LHCN-M2 (cell line): ENCODE results near the gene UBE3B. TPM values are rescaled to one million over a fixed set of nuclear protein-coding genes. Genes with fewer than 3 reads are reported as not detected.
A peak's percentile ranks its signal among the peaks of the same experiment; 100 is the strongest.

ENCODE experiments used
- DNase-seq: peaks from one replicate; pipeline ENCODE4 v3.0.0-alpha.2; 2012; ENCODE audit warnings: low read depth
- total RNA-seq: library from RNA; depleted of rRNA; stranded (reverse); fragments of >200 nt; gene quantifications from 2 replicates; pipeline ENCODE4 v1.2.3, GENCODE V29; 2014

Gene UBE3B
- total RNA-seq, 1 experiment from 2014 or later, result 45.9 TPM

DNA sequence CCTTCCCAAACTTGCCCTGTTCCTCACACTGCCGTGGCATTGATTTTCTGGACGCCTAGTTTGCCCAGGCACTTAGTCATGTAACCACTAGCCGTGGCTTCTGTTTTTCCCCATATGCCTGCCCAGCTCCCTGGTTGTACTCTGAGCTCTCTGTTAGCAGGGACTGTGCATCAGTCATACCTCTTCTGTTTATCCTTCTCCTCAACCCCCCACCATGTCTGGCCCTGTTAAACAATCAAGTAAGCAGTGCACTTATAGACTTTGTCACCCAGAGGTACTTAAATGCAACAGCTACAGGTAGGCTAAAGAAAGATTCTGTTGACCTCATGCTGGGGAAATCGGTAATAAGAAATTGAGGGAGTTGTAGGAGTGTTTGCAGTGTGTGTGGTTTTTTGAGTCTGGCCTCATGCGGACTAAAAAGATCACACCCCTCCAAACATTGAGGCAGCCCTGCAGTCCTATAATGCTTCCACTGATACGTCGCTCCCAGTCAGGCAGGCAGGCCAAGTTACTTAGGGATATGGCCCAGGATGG is 17.0 kb downstream of the UBE3B start:
- no peak for DNase-seq

DNA sequence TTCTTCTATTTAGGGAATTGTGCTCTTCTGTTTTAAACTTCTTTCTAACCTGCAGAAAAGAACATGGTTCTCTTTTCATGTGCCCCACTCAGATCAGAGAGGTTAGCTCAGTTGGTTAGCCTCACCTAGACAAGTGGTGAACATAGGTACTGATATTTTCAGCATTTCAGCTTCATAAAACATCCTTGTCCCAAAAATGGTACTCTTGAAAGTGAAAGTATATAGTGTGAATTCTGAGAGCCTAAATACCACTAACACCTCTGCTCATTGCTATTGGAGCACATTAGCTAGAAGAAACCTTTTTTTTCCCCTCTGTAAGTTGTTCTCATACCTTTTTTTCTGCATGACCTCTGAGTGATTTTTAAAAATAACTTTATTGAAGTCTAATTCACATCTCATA is 17.6 kb downstream of the UBE3B start:
- no peak for DNase-seq

DNA sequence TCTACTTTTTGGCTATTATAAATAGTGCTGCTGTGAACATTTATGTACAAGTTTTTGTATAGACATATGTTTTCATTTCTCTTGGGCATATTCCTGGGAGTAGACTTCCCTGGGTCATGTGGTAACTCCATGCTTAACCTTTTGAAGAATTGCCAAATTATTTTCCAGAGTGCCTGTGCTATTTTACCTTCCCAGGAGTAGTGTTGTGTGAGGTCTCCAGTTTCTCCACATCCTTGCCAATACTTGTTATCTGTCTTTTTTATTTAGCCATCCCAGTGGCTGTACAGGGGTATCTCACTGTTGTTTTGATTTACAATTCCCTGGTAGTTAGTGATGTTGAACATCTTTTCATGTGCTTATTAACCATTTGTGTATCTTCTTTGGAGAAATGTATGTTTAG is 18.9 kb downstream of the UBE3B start:
- DNase-seq, result no peak

DNA sequence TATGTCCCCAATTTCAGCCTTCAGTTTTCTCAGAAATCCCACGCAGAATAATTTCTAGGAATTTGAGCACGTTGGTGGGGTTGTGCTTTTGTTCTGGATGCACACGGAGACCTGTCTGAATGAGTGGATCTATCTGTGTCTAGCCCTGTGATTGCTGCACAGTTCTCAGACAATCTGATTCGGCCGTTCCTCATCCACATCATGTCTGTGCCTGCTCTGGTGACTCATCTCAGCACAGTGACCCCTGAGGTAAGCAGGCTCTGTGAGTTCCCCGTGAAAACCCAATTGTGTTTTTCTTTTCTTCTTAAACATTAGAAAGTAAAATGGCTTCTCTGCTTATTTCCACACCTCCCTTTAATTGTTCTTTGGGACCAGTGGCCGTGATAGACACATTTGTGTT is 20.2 kb downstream of the UBE3B start:
- DNase-seq, result peak; percentile 37

DNA sequence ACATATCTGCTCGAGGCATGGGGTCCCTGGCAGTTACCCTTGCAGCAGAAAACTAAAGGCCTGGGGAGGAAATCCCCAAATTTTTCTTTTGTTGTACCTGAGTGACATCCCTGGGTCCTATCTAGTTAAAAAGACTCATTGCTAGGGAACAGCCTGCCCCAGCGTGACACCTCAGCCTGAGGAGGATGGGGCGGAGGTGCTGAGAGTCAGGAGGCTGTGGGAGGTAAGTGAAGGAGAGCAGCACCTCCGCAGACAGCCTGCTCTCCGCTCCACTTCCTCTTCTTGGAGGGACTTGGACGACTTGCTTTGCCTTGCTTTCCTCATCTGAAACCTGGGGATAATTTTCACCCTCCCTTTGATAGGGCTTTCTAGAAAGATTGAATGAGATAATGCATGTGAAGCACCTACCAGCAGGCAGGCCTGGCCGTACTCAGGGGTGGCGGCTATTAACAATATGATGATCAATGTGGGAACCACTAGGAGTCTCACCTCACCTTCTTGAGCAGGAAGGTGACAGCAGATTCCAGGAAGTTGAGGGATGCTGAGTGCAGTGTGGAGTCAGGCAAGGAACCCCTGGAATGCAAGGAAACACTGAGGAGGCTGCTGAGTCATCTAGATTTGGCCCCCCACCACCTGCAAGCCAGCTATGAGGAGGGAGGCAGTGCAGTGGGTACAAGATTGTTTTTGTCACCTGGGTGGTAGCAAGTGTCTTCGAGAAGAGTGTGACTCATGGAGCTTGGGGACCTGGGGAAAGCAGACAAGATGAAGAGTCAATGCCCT is 23.2 kb downstream of the UBE3B start:
- DNase-seq, result no peak

DNA sequence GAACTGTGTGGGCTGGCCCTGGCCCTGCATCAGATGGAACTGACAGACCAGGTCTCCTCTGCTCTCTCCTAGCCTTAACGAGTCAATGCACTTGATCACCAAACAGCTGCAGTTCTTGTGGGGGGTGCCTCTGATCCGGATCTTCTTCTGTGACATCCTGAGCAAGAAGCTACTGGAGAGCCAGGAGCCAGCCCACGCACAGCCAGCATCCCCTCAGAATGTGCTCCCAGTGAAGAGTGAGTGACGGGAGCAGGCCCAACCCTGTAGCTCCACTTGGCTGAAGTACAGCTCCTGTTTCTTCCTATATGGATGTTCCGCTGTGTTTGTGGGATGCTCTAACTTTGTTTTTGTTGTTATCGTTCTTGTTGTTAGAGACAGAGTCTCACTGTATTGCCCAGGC is 23.9 kb downstream of the UBE3B start:
- DNase-seq, result no peak

DNA sequence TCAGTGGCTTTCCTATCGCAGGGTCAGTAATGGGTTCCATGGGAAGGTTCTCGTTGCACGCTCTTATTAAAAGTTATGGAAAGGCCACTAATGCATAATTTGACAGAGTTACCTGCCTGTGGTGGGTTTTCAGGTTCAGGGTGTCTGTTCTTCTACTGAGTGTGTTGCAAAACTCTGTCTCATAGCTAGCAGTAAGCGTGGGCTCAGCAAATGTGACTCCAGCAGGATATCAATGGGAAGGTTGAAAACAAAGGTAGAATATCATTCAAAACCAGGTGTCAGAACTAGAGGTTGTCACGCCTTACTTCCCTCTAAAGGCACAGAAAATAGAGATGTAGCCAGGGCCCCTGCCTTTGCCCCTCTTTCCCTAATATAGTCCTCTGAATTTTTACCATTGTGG is 24.9 kb downstream of the UBE3B start:
- no peak for DNase-seq

DNA sequence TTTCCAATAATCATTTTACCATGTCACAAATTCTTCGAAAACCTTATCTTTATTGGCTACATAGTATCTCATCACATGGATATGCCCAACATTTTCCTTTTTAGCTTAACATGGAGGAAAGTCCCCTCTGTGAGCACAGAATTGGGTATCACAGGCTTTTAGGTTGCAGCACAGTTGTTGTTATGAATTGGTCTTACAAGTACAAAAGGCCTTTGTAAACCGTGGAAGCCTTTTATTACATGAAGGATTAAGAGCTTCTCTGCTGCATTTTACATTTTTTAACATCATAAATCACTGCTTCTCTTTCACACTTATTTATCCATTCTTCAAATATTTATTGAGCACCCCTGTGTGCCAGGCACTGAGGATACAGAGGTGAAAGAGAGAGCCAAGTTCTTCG is 26.2 kb downstream of the UBE3B start:
- no peak for DNase-seq

DNA sequence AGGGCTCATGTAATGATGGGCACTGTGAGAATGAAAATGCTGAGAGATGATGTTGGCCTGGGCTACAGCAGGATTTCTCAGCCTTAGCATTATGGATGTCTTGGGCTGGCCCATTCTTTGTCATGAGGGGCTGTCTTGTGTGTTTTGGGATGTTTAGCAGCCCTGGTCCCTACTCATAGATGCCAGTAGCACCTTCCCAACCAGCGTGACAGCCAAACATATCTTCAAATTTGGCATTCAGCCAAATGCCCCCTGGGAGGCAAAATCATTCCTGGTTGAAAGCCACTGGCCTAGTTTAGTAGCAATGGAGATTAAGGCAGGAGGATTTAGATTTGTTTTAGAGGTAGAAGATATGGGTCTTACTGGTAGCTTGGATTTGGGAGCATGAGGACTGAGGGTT is 26.6 kb downstream of the UBE3B start:
- no peak for DNase-seq

DNA sequence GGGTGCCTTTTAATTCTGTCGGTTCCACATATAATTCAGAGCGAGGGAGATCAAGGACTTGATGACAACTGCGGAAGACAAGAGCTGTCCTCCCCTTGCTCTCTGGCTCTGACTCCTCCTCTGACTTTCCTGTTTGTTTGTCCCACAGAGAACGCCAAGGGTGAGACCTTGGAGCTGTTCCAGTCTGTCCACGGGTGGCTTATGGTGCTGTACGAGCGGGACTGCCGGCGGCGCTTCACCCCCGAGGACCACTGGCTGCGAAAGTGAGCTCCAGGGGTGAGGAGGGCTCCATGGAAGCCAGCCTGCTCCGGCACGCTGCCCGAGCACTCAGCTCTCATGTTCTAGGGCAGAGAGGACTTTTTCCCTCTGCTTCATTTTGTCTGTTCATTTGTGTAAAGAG is 32.8 kb downstream of the UBE3B start:
- no peak for DNase-seq

DNA sequence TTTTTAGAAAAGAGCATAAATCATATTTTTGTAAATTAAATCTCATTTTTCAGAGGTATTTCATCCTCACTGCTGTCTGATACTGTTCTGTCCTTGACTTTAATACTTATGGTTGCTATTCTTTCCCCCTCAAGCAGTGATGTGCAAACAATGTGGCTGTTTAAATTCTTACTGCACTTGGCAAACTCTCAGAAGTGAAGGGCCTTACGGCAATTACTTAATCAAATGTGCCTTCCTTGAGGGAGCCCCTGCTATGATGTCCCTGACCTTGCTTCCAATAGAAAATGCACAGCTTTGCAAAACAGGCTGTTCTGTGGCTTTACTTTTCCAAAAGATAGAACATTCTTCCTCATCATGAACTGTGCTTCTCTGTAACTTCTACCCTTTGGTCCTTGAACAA is 35.2 kb downstream of the UBE3B start:
- no peak for DNase-seq

DNA sequence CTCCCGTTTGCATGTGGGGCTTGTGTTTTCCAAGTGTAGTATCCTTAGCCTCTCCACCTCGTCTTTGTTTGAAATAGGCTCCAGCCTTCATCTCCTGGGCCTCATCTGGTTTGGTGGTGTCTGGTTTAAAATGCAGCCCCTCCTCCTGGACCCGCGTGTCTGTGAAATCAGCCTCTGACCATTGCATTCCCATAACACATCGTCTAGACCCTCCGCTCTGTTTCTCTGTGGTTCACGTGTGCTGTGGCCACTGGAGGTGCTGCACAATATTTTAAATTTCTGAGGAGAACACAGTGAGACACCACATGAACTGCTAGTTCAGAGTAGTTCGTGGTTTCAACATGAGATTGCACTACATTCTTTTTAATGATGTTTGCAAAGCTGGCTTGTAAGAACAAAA is 35.6 kb downstream of the UBE3B start:
- no peak for DNase-seq

DNA sequence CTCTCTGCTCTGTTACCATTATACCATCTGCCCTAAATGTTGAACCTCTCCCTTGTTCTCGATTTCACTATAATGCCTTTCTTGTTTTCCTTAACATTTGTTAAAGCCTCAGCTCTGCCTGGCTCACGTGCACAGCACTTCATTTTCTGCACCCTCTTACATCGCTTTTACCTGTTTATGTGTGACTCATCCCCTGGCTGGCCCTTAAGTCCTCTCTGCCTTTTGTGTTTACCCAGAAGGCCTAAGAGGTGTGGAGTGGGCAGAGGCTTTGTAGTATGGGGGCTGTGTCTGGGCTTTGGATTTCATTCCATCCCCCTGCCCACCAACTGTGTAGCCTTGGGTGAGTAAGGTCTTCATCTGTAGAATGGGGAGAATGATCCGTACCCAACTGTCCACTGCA is 36.5 kb downstream of the UBE3B start:
- no peak for DNase-seq

DNA sequence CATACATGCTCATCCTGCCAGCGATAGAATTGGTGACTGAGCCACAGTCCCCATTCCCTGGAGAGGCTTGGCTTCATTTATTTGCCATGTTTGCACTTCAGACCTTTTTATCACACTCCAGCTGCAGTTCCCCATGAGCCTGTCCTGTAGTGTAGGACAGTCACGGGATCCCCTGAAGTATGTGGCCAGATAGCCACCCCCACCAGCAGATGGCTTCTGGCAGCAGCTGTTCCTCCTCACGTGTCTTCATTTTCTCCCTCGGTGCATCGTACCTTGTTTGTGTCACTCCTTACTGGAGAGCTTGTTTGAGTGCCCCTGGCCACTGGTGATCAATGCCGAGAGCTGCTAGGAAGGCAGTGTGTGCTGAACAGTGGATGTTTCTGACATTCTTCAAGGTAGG is 40.2 kb downstream of the UBE3B start:
- no peak for DNase-seq

DNA sequence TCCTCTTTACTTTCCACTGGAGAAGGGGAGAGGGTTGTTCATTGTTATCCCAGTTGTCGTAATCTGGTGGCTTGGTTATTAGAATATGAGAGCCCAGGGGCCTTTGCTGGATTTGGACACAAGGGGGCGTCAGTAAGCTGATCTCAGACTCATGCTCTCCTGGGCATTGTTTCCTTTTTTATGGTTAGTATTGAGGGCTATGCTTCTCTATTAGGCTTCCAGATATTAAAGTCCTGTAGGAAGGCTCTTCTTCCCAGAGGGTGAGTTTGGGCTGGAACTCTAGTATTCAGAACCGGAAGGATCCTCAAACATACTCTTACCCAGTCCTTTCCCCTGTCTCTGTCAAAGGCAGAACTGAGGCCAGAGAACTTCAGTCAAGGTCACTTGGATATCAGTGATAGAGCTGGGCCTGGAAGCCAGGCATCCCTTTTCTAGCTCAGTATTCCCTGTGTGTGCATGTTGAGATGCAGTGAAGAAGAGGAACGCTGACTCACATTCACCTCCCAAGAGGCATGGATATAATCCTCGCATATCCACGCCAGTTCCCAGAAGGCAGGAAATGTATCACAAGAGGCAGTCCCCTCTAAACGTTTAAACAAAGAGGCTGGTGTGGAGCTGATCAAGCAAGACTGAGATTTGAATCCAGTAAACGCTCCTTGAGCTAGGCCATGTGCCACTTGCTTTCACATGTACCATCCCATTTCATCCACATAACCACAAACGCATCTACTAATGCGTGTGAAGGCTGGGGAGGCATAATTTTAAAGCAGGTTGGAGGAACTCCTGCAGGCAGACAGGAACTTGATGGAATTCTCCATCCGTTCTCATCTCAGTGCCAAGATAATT is 41.6 kb downstream of the UBE3B start:
- peak; percentile 79 for DNase-seq

DNA sequence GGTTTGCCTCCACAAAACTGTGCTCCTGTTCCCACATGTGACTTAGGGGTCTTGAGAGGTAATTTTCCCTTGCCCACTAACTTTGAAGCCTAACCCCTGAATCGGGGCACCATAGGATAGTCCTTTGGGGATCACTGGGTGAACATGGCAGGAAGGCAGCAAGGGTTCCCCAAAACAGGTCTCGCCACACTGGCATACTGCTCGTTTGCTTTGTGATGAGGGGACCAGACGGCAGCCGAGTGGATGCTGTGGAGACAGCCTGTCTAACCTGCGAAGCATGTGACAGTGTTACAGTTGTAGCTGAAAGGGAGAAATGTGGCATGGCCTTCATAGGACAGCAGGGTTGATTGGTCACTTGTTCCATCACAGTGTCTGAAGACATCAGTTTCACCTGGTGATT is 42.4 kb downstream of the UBE3B start:
- DNase-seq, result no peak

DNA sequence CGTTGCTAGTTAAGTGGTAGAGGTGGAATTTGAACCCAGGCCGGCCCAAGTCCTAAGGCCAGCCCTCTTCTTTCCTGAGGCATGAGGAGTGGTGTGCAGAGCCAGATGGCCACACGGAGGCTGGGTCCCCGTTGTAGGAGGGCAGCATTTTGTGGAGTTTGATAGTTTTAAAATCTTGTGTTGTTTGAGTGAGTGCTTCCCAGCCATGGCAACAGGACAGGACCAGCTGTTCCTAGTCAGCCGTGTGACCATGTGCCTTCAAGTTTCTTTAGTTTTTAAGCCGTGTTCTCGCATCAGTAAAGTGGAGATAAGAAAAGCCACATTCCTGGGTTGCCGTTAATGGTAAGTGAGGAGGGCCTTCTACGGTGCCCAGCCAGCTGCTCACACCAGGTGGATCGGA is 44.4 kb downstream of the UBE3B start:
- no peak for DNase-seq

DNA sequence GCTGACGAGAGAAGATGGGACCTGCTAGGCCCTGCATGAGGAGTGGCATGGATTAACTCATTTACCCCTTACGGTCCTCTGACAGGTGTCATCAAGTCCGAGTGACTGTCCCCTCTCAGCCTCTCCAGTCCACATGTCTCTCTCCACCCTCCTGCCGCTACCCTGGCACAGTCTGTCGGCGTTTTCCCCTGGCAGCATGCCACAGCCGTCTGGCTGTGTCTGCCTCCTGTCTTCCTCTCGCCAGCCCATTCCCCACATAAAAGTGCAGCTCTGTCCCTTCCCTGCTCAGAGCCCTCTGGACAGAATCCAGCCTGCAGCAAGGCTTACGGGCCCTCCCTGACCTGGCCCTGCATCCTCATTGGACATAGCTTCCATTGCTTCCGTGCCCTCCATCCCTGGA is 45.6 kb downstream of the UBE3B start:
- no peak for DNase-seq

DNA sequence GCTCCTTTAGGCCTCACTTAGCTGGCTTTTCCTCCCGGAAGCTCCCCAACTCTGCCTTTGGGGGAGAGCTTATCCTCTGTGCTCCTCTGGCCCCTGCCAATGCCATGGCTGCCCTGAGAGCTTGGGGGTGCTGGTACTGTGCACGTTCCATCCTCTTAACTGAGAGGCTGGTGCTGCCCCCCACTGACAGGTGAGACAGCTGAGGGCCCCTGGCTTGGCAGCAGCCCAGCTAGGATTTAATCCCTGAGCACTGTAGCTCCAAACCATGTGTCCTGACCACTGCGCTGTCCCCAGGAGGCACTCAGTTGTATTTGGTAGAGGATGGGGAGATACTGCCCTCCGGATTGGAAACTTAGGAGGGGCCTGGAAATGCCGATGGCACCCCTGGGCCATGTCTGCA is 46.1 kb downstream of the UBE3B start:
- DNase-seq, result no peak

DNA sequence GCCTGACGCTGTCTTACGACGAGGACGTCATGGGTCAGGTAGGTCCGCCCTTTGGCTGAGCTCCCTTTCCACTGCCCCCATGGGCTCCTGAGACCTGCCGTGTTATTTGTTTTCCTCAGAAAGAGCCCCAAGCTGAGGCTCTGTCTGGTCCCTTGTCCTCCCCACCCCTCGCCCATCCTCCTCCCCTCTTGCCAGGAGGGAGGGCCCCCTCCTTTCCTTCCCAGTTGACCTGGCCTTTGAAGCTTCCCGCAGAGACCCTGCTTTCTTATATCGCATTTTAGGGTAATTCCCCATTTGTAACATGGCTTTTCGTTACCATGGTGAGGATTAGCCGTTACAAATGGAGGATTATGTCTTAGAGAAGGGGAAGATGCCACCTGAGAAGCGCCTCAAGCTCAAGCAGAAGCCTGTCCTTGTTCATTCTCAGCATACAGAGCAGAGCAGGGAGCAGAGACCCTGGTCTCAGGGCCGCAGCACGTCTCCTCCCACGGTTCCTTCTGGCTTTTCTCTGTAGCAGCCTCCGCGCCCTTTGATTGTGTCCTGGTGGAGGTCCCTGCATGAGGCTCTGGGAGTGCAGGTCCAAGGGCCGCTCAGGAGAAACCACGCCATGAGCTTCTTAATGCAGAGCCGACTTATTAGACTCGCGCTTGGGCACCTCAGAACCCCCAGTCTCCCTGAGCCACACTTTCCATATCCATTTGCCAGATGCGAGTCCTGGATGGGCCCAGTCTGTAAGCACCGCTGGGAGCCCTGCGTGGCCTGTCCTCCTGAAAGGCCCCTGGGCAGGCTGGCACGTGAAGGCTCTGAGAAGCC is 47.2 kb downstream of the UBE3B start:
- DNase-seq, result no peak

DNA sequence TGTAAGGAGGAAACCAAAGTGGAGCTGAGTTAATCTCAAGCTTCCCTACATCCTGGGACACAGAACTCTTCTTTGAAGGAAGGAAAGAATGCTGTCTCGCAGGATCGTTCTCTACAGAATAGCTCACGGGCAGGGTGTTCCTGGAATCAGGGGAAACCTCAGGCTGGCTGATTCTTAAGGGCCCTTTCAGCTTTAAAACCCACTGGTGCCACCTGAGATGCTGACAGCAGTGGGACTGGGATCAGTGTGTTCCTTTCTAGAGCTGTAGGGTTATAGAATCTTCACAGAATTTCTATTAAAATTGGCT is 47.8 kb downstream of the UBE3B start:
- DNase-seq, result no peak

DNA sequence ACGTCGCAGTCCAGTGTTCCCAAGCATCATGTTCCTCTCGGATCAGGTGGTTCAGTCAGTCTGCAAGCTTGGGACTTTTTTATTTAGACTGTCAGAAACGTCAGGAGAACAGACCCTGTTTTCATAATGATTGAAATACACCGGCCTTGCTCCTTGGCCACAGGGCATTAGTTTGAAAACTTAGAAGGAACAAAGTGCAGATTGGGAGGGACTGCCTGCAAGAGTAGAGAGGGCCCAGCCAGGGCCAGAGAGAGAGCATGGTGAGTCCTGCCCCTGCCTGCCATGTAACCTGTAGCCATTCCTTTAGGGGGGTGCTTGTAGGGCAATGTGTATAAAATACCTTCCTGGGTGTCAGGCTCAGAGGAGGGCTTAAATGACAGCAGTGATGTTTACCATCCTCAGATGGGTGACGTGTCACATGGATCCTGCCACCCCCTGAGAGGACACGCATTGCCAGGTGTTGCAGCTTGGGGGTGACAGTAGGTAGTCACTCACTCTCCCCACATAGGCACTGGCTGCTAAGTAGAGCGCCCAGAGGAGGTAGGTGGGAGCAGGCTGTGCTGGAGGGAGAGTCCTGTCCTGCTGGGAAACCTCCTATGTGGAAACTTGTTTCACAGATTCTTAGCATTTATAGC is 50.2 kb downstream of the UBE3B start:
- DNase-seq, result no peak
